ENCODE results near the gene SAMD1. TPM values are rescaled to one million over a fixed set of nuclear protein-coding genes. Genes with fewer than 3 reads are reported as not detected.

Gene SAMD1
- total RNA-seq, 3 donors from 2014 or later = 90.0 to 130 (median 112) TPM

DNA sequence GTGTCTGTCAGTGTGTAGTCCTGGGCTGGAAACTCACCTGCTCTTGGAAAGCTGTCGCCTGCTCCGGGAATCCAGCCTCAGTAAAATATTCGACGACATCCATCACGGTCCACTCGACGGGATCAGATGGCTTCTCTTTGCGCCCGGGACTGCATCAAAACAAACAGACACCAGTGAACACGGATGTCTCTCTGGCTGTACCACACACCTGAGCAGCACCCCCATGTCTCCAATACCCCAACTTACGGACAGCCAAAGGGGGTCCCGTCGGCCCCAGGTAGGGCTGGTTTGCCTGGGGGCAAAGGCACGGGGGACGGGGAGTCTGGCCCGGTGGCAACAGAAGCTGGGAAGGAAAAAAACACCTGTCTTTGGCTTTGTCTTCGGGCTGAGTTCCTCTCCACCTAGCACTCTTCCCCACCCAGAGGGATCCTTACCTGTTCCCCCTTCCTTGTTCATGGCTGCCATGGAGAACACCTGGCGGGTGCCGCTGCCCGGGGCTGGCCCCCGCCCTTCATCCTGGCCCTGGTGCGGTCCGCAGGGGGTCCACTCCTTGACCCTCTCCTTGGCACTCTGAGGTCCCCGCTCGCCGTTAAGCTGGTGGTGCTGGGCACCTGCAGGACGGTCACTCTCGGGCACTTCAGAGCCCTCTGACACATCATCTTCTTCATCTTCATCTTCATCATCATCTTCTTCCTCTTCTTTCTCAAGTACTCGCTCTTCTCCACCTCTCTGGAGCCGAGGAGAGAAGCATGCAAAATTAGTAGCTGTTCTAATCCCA is 1.7 kb downstream of the SAMD1 start:
- Mint-ChIP-seq H3K27me3 (ENCODE audit: low read depth) (no peaks in the 10 kb centered on the region), H3K4me1 (ENCODE audit: low read depth) (peaks cover 13% of the 10 kb centered on the region), H3K36me3 (ENCODE audit: insufficient read depth) (peaks cover 8% of the 10 kb centered on the region), H3K4me3 (peak overlapping the region; percentile 83), H3K9me3 (peaks cover 7% of the 10 kb centered on the region)
- ATAC-seq (no peak), DNase-seq (no peak)

DNA sequence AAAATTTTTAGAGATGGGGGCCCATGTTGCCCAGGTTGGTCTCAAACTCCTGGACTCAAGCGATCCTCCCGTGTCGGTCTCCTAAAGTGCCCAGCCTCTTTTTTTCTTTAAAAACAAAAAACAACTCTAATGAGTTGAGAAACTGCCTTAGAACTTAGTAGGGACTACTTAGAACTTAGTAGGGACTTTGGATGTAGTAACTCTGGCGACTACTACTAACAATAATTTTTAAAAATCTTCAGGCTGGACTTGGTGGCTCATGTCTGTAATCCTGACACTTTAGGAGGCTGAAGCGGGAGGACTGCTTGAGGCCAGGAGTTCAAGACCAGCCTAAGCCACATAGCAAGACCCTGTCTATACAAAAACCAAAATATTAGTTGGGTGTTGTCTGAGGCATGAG is 4.5 kb downstream of the SAMD1 start:
- Mint-ChIP-seq H3K36me3 (ENCODE audit: insufficient read depth) (peaks cover 8% of the 10 kb centered on the region), H3K4me3 (no peak overlapping the region), H3K27me3 (ENCODE audit: low read depth) (no peaks in the 10 kb centered on the region), H3K9me3 (no peaks in the 10 kb centered on the region), H3K4me1 (ENCODE audit: low read depth) (peaks cover 12% of the 10 kb centered on the region)
- no peak for ATAC-seq
- no peak for DNase-seq

- no peak for ATAC-seq
- no peak for DNase-seq
- H3K36me3 Mint-ChIP-seq (ENCODE audit: insufficient read depth) = peaks cover 8% of the 10 kb centered on the region
- H3K4me3 Mint-ChIP-seq = no peak within 1 kb of the TSS
- H3K4me1 Mint-ChIP-seq (ENCODE audit: low read depth) = peaks cover 14% of the 10 kb centered on the region
- H3K9me3 Mint-ChIP-seq = no peaks in the 10 kb centered on the region
- H3K27me3 Mint-ChIP-seq (ENCODE audit: low read depth) = no peaks in the 10 kb centered on the region
Measured at GRCh38 chr19:14085309-14085995, 5.1 kb downstream of the SAMD1 start, which contains the start of gene C19orf67. C19orf67 (minus strand) TSS chr19:14085783; CDS start chr19:14085627, 156 bp downstream.

DNA sequence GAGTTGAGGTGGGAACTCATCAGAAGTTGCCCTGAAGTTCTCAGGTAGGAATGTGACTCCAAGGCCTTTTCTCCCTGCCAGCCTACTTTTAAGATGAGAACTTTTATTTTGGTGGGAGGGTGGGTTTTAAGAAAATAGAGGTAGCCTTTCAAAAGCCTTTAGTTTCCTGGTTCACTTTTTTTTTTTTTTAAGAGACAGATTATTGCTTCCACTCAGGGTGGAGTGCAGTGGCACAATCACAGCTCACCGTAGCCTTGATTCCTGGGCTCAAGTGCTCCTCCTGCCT is 7.9 kb downstream of the SAMD1 start:
- ATAC-seq (no peak), DNase-seq (no peak)
- Mint-ChIP-seq H3K4me3 (peak overlapping the region; percentile 90), H3K4me1 (ENCODE audit: low read depth) (peaks cover 12% of the 10 kb centered on the region), H3K36me3 (ENCODE audit: insufficient read depth) (no peaks in the 10 kb centered on the region), H3K27me3 (ENCODE audit: low read depth) (no peaks in the 10 kb centered on the region), H3K9me3 (no peaks in the 10 kb centered on the region)

- Mint-ChIP-seq H3K9me3 (no peaks in the 10 kb centered on the region), H3K36me3 (ENCODE audit: insufficient read depth) (no peaks in the 10 kb centered on the region), H3K27me3 (ENCODE audit: low read depth) (no peaks in the 10 kb centered on the region), H3K4me1 (ENCODE audit: low read depth) (peaks cover 12% of the 10 kb centered on the region), H3K4me3 (peak overlapping the region; percentile 90)
- ATAC-seq (peak in 1 of 2 donors; percentile 12), DNase-seq (peak; percentile 20)
Measured at GRCh38 chr19:14081797-14082674, 8.5 kb downstream of the SAMD1 start.

- ATAC-seq (peak; percentile 95), DNase-seq (peak; percentile 99)
- Mint-ChIP-seq H3K27me3 (ENCODE audit: low read depth) (no peaks in the 10 kb centered on the region), H3K4me1 (ENCODE audit: low read depth) (peaks cover 12% of the 10 kb centered on the region), H3K4me3 (peak overlapping the region; percentile 90), H3K36me3 (ENCODE audit: insufficient read depth) (no peaks in the 10 kb centered on the region), H3K9me3 (no peaks in the 10 kb centered on the region)
Measured at GRCh38 chr19:14080887-14081796, 9.4 kb downstream of the SAMD1 start.

DNA sequence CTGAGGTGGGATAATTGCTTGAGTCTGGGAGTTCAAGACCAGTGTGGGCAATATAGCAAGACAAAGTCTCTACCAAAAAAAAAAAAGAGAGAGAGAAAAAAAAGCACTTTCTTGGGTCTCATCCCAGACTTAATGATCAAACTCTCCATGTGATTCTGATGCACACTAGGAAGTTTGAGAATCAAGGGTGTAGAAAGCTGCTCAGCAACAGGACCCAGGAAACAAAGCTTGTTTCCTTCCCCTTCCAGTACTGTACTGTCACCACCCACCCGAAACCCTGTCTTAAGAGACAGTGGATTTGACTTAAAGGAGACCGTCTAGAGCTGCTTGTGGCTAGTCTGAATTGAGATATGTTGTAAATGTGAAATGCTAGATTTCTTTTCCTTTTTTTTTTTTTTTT is 12.1 kb downstream of the SAMD1 start:
- H3K27me3 Mint-ChIP-seq (ENCODE audit: low read depth) = no peaks in the 10 kb centered on the region
- H3K36me3 Mint-ChIP-seq (ENCODE audit: insufficient read depth) = no peaks in the 10 kb centered on the region
- DNase-seq (no peak), ATAC-seq (no peak)
- H3K9me3 Mint-ChIP-seq = no peaks in the 10 kb centered on the region
- H3K4me1 Mint-ChIP-seq (ENCODE audit: low read depth) = peaks cover 28% of the 10 kb centered on the region
- H3K4me3 Mint-ChIP-seq = no peak overlapping the region

GRCh38 chr19:14073925-14074838 is 16.4 kb downstream of the SAMD1 start:
- H3K4me3 Mint-ChIP-seq = peak overlapping the region; percentile 91
- H3K9me3 Mint-ChIP-seq = no peaks in the 10 kb centered on the region
- DNase-seq = peak; percentile 19
- no peaks in the 10 kb centered on the region for H3K36me3 Mint-ChIP-seq (ENCODE audit: insufficient read depth)
- peaks cover 18% of the 10 kb centered on the region for H3K4me1 Mint-ChIP-seq (ENCODE audit: low read depth)
- no peaks in the 10 kb centered on the region for H3K27me3 Mint-ChIP-seq (ENCODE audit: low read depth)
- peak; percentile 2 to 8 for ATAC-seq

- peaks cover 18% of the 10 kb centered on the region for H3K4me1 Mint-ChIP-seq (ENCODE audit: low read depth)
- peak overlapping the region; percentile 91 for H3K4me3 Mint-ChIP-seq
- no peaks in the 10 kb centered on the region for H3K9me3 Mint-ChIP-seq
- no peaks in the 10 kb centered on the region for H3K27me3 Mint-ChIP-seq (ENCODE audit: low read depth)
- ATAC-seq (peak; percentile 78), DNase-seq (peak; percentile 72)
- H3K36me3 Mint-ChIP-seq (ENCODE audit: insufficient read depth) = no peaks in the 10 kb centered on the region
Measured at GRCh38 chr19:14073261-14073924, 17.2 kb downstream of the SAMD1 start.

DNA sequence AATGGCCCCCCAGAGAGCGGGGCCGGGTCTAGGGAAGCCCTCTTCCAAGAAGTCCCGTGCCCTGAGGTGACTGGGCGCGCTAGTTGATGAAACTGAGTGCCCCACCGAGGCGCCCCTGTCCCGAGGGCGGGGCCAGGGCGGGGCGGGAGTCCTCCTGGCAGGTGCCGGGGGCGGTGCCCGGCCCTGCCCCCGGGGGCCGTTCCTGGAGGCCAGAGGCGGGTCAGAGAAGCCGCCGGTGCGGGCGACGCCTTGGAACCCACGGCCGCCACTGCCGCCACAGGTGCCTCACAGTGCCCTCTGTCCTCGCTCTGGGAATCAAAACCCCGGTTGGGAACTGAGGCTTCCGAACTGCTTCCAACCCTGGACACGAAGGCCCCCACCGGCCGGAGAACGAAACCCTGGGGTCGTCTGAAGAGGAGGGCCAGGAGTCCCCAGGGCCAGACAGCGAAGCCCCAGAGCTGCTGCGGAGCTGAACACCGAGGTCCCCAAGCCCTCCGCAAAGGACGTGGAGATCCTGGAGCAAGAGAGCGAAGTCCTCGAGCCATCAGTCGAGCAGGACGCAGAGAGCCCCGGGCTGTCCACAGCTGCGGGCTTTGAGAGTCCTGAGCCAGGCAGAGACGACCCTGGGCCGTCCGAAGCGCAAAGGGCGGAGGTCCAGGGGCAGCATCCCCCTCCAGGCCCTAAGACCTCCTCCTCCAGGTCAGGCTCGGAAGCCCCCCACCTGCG is 17.9 kb downstream of the SAMD1 start, which contains the start of gene MISP3:
Gene MISP3 (plus strand): TSS at position 252 of the 726 bp plus-strand sequence. CDS start 524 bp downstream, outside the sequence.
- Mint-ChIP-seq H3K4me1 (ENCODE audit: low read depth) (peaks cover 18% of the 10 kb centered on the region), H3K27me3 (ENCODE audit: low read depth) (no peaks in the 10 kb centered on the region), H3K4me3 (peak within 1 kb of the TSS; percentile 91), H3K36me3 (ENCODE audit: insufficient read depth) (no peaks in the 10 kb centered on the region), H3K9me3 (no peaks in the 10 kb centered on the region)
- peak; percentile 2 to 10 for ATAC-seq
- DNase-seq = no peak

- DNase-seq (no peak), ATAC-seq (no peak)
- H3K4me1 Mint-ChIP-seq (ENCODE audit: low read depth) = peaks cover 18% of the 10 kb centered on the region
- no peak overlapping the region for H3K4me3 Mint-ChIP-seq
- H3K36me3 Mint-ChIP-seq (ENCODE audit: insufficient read depth) = no peaks in the 10 kb centered on the region
- H3K27me3 Mint-ChIP-seq (ENCODE audit: low read depth) = no peaks in the 10 kb centered on the region
- H3K9me3 Mint-ChIP-seq = no peaks in the 10 kb centered on the region
Measured at GRCh38 chr19:14070268-14071050, 20.1 kb downstream of the SAMD1 start.

Measured in activated T-cell treated with anti-CD3 and anti-CD28 coated beads, Interleukin-2, amount 50 U/mL, for 4 hours (primary cell).